NT2/D1 (cell line): Measurements from ENCODE around the gene C1QTNF3.

Experiments
- SUZ12 ChIP-seq: IDR thresholded peaks from 2 replicates; pipeline ENCODE4 v1.6.1; 2011; ENCODE audit not compliant: insufficient read length, insufficient read depth; ENCODE audit errors: extremely low read depth
- YY1 ChIP-seq: IDR thresholded peaks from 2 replicates; pipeline ENCODE4 v1.6.1; 2011; ENCODE audit not compliant: insufficient read length, insufficient read depth
- ZNF274 ChIP-seq: IDR thresholded peaks from 2 replicates; pipeline ENCODE4 v1.6.1; 2011; ENCODE audit warnings: mild to moderate bottlenecking, low read depth, low read length

DNA sequence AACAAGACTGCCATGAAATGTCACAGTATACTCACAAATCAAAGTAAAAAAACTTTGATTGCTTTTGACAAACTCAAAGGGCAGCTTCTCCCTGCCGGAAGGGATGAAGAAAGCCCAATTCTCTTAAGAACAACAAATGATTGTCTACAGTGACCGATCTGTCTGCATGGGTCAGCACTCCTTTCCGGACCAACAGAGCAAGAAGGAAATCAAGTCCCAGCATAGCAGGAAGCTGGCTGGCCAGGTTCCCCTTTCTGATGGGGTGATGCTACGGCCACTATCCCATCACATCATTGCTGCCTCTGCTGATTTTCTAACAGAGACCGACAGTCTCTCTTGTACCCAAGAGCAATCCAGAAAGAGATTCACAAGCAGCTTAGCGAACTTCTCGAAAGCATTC is 692 bp downstream of the C1QTNF3 start:
- TF ChIP-seq ZNF274 (no peak), YY1 (no peak), SUZ12 (no peak)
